ENCODE measurements around the gene GNGT1. TPM values are rescaled to one million over a fixed set of nuclear protein-coding genes. Genes with fewer than 3 reads are reported as not detected.

The GNGT1 gene
- total and polyA plus RNA-seq, 4 donors, result not detected

DNA sequence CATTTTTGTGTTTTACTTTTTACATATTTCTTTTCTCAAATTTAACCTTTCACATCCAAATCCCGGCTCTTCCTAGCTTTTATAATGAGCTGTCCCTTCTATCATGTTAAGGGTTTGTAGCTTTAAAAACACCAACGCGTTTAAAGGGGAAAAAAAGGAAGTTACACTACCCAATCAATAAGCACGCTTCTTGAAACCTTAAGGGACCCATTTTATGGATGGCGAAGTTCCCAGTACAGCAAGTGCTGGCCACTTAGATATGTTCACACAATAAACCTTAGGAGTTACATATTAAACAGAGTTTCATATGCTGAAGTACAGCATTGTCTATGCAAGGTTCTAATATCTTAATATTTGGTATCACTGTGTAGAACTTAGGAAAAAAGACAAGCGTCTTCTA lies 16.9 kb downstream of the GNGT1 start:
- Histone ChIP-seq H3K9ac (ENCODE audit: insufficient read depth in 1 of 2, low read length in 2 of 2) (peak overlapping the region in 1 of 2 donors; percentile 98), H3K36me3 (ENCODE audit: control insufficient read depth in 4 of 4, insufficient read depth in 4 of 4, low read length in 4 of 4) (peaks cover 3 to 11% (median 4%) of the 10 kb centered on the region in 4 donors), H3K27me3 (ENCODE audit: control insufficient read depth in 3 of 3, insufficient read depth in 3 of 3, low read length in 2 of 3) (no peaks in the 10 kb centered on the region), H3K4me1 (ENCODE audit: control insufficient read depth in 5 of 5, insufficient read depth in 5 of 5, low read length in 5 of 5) (peaks cover 3 to 33% (median 5%) of the 10 kb centered on the region in 5 donors), H3K27ac (ENCODE audit: low read depth in 1 of 2, low read length in 1 of 2) (peak overlapping the region in 1 of 2 donors; percentile 45), H3K9me3 (ENCODE audit: control insufficient read depth in 4 of 4, insufficient read depth in 3 of 4, low read length in 3 of 4) (no peaks in the 10 kb centered on the region), H3K4me3 (peak overlapping the region; percentile 44)
- ATAC-seq (ENCODE audit: insufficient read depth, low FRiP score), result no peak
- DNase-seq, result peak in 1 of 3 donors; percentile 30
- WGBS, 2 donors, result 35 to 47% methylated on average over 6 of the region's 6 CpGs
- TF ChIP-seq CTCF (IDR thresholded peaks at IDR 0.05; ENCODE audit: control extremely low read depth, extremely low read depth), result no peak

- no peak for ATAC-seq (ENCODE audit: insufficient read depth, low FRiP score)
- no peaks in the 10 kb centered on the region for H3K27me3 ChIP-seq (ENCODE audit: control insufficient read depth in 3 of 3, insufficient read depth in 3 of 3, low read length in 2 of 3)
- no peaks in the 10 kb centered on the region for H3K9me3 ChIP-seq (ENCODE audit: control insufficient read depth in 4 of 4, insufficient read depth in 3 of 4, low read length in 3 of 4)
- 29 to 53% methylated on average over 1 of the region's 1 CpG for whole genome bisulfite sequencing, 2 donors
- H3K4me3 ChIP-seq, result no peak overlapping the region
- H3K9ac ChIP-seq (ENCODE audit: insufficient read depth in 1 of 2, low read length in 2 of 2), result peak overlapping the region; percentile 16 to 98
- H3K4me1 ChIP-seq (ENCODE audit: control insufficient read depth in 5 of 5, insufficient read depth in 5 of 5, low read length in 5 of 5), result peaks cover 3 to 33% (median 5%) of the 10 kb centered on the region in 5 donors
- DNase-seq, result peak in 2 of 3 donors; percentile 26
- TF ChIP-seq CTCF (IDR thresholded peaks at IDR 0.05; ENCODE audit: control extremely low read depth, extremely low read depth), result no peak
- peaks cover 3 to 11% (median 4%) of the 10 kb centered on the region in 4 donors for H3K36me3 ChIP-seq (ENCODE audit: control insufficient read depth in 4 of 4, insufficient read depth in 4 of 4, low read length in 4 of 4)
- no peak overlapping the region for H3K27ac ChIP-seq (ENCODE audit: low read depth in 1 of 2, low read length in 1 of 2)
Measured at GRCh38 chr7:93923942-93924341, 17.6 kb downstream of the GNGT1 start.

DNA sequence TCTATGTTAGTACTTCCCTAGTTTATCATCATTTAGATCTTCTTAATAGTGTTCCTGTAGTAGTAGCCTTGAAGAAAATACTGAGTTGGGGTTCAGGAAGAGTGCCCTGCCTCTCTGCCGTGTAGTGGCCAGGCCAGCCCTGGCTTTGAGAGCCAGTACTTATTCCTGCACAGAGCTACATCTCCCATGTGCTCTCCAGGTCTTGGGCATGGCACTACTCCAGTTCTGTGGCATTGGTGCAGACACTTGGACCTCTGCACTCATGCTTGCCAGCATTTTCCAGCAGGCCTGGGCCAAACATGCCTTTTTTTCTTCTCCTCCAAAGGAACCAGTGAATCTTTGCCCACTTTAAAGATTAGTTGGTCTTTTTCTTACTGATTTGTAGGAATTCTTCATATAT lies 20.4 kb downstream of the GNGT1 start:
- Histone ChIP-seq H3K36me3 (ENCODE audit: control insufficient read depth in 4 of 4, insufficient read depth in 4 of 4, low read length in 4 of 4) (peaks cover 3 to 11% (median 4%) of the 10 kb centered on the region in 4 donors), H3K4me3 (no peak overlapping the region), H3K27me3 (ENCODE audit: control insufficient read depth in 3 of 3, insufficient read depth in 3 of 3, low read length in 2 of 3) (no peaks in the 10 kb centered on the region), H3K9me3 (ENCODE audit: control insufficient read depth in 4 of 4, insufficient read depth in 3 of 4, low read length in 3 of 4) (no peaks in the 10 kb centered on the region), H3K27ac (ENCODE audit: low read depth in 1 of 2, low read length in 1 of 2) (peak overlapping the region in 1 of 2 donors; percentile 23), H3K9ac (ENCODE audit: insufficient read depth in 1 of 2, low read length in 2 of 2) (no peak overlapping the region), H3K4me1 (ENCODE audit: control insufficient read depth in 5 of 5, insufficient read depth in 5 of 5, low read length in 5 of 5) (peaks cover 3 to 18% (median 5%) of the 10 kb centered on the region in 5 donors)
- 48 to 75% methylated on average over 1 of the region's 1 CpG for WGBS, 2 donors
- TF ChIP-seq CTCF (IDR thresholded peaks at IDR 0.05; ENCODE audit: control extremely low read depth, extremely low read depth), result no peak
- DNase-seq, result no peak
- ATAC-seq (ENCODE audit: insufficient read depth, low FRiP score), result no peak

- Histone ChIP-seq H3K9ac (ENCODE audit: insufficient read depth in 1 of 2, low read length in 2 of 2) (no peak overlapping the region), H3K9me3 (ENCODE audit: control insufficient read depth in 4 of 4, insufficient read depth in 3 of 4, low read length in 3 of 4) (no peaks in the 10 kb centered on the region), H3K4me1 (ENCODE audit: control insufficient read depth in 5 of 5, insufficient read depth in 5 of 5, low read length in 5 of 5) (peaks cover 3 to 18% (median 5%) of the 10 kb centered on the region in 5 donors), H3K27ac (ENCODE audit: low read depth in 1 of 2, low read length in 1 of 2) (peak overlapping the region in 1 of 2 donors; percentile 31), H3K36me3 (ENCODE audit: control insufficient read depth in 4 of 4, insufficient read depth in 4 of 4, low read length in 4 of 4) (peaks cover 3 to 11% (median 4%) of the 10 kb centered on the region in 4 donors), H3K27me3 (ENCODE audit: control insufficient read depth in 3 of 3, insufficient read depth in 3 of 3, low read length in 2 of 3) (no peaks in the 10 kb centered on the region), H3K4me3 (no peak overlapping the region)
- 69 to 87% methylated on average over 3 of the region's 3 CpGs for WGBS, 2 donors
- TF ChIP-seq CTCF (IDR thresholded peaks at IDR 0.05; ENCODE audit: control extremely low read depth, extremely low read depth), result no peak
- no peak for ATAC-seq (ENCODE audit: insufficient read depth, low FRiP score)
- DNase-seq, result no peak
Measured at GRCh38 chr7:93927585-93927984, 21.2 kb downstream of the GNGT1 start.
